Subcutaneous adipose tissue (tissue), 4 donors: ENCODE measurements around the gene TRAF3. TPM values are rescaled to one million over a fixed set of nuclear protein-coding genes. Genes with fewer than 3 reads are reported as not detected.

Experiments used
- total RNA-seq, 4 donors: library from RNA; depleted of rRNA; stranded (reverse); fragments of >200 nt; gene quantifications; one replicate each; pipeline ENCODE4 v1.1.0, GENCODE V29; 2016
- TF ChIP-seq, protein P1 (sequence below): fragments of 450-650 bp; IDR thresholded peaks from one replicate; pipeline ENCODE4 v1.5.1; 2016; ENCODE audit warnings: low read depth, mild to moderate bottlenecking, control low read depth, antibody characterized with exemption, moderate library complexity

TRAF3 gene
- total RNA-seq, 4 donors from 2014 or later = 11.0 to 21.0 (median 14.0) TPM

DNA sequence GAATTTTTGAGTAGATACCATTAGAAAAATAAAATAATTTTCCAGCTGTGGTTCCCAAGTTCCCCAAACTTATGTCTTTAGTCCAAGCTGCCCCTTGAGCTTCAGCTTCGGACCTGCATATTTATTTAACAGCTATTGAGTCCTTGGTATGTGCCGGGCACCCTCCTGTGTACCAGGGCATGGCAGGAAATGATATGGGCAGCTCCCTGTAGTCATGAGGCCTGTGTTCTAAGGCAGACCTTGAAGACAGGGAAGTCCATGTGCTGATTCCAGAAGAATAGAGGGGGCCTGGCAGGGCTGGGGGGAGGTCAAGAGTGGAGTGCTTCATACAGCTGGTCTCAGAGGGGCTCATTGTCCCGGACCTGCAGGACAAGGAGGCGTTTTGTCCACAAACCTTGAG is 29.2 kb downstream of the TRAF3 start:
- TF ChIP-seq, protein P1, sequence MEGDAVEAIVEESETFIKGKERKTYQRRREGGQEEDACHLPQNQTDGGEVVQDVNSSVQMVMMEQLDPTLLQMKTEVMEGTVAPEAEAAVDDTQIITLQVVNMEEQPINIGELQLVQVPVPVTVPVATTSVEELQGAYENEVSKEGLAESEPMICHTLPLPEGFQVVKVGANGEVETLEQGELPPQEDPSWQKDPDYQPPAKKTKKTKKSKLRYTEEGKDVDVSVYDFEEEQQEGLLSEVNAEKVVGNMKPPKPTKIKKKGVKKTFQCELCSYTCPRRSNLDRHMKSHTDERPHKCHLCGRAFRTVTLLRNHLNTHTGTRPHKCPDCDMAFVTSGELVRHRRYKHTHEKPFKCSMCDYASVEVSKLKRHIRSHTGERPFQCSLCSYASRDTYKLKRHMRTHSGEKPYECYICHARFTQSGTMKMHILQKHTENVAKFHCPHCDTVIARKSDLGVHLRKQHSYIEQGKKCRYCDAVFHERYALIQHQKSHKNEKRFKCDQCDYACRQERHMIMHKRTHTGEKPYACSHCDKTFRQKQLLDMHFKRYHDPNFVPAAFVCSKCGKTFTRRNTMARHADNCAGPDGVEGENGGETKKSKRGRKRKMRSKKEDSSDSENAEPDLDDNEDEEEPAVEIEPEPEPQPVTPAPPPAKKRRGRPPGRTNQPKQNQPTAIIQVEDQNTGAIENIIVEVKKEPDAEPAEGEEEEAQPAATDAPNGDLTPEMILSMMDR = no peak

DNA sequence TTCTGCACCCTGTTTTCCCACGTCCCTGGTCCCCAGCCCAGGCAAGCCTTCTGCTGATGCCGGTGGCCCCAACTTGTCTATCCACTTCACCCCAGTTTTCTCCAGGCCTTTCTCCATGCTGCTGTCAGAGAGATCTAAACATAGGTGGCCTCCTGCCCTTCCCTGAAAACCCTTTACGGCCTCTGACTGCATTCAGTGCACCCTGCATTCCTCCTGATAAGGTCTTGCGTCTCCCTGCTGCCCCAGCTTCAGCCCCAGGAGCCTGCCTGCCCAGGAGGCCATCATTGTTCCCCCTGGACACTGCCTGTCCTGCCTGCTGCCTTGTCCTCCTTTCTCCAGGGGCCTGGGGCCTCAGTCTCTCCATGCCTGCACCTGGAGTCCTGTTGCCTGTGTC is 29.8 kb downstream of the TRAF3 start:
- TF ChIP-seq, protein P1 = no peak

DNA sequence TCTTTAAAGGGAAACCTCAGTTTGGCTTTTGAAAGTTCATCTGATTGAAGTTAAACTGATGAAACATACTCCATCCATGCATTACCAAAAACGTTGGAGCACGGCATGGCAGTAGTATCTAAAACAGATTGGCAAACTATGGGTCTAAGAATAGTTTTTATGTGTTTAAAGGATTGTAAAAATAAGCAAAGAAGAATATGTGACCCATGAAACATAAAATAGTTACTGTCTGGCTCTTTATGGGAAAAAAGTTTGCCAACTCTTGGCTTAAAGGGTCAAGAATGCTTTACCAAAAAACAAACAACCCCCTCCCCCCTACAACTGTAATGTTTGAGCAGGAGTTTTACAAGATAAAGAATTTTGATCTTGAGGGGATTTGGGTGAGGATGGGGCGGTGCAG is 32.6 kb downstream of the TRAF3 start:
- TF ChIP-seq, protein P1 = no peak

DNA sequence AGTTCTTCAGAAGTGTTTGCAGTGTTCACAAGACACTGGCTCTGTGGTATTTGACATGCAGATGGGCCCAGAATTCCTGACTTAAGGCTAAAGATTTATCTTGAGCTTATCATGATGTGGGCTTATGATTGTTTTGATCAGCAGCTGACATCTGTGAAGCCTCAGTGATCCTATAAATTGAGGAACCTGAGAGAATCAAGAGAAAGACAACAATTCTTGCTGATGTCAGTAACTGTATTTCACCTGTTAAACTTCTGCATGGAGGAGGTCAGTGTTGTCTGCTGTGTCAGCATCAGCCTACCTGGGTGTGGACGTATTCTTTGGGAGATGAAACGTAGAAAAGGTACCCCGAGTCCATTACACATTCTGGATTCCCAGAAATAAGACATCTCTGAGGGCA is 33.3 kb downstream of the TRAF3 start:
- TF ChIP-seq, protein P1 = no peak

DNA sequence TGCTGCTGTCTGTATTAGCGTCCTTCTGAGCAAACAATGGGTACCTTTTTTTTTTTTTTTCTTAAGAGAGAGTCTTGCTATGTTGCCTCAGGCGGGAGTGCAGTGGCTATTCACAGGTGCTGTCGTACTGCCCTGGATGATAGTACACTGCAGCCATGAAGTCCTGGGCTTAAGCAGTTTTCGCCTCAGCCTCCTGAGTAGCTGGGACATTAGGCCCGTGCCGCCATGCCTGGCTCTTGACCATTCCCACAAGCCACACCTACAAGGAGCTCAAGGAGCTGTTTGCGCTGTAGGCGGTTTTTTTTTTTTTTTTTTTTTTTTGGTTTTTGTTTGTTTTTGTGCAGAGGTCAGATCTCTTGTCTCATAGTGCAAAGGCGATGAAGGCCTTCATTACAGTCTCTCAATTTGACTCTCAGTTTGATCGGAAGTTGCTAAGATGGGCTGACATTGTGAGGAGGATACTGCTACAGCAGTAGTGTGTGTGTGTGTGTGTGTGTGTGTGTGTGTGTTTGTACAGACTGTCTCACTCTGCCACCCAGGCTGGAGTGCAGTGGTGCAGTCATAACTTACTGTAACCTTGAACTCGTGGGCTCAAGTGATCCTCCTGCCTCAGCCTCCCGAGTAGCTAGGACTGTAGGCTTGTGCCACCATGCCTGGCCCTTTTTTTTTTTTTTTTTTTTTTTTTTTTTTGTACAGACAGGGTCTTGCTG is 34.2 kb downstream of the TRAF3 start:
- TF ChIP-seq, protein P1 = no peak

DNA sequence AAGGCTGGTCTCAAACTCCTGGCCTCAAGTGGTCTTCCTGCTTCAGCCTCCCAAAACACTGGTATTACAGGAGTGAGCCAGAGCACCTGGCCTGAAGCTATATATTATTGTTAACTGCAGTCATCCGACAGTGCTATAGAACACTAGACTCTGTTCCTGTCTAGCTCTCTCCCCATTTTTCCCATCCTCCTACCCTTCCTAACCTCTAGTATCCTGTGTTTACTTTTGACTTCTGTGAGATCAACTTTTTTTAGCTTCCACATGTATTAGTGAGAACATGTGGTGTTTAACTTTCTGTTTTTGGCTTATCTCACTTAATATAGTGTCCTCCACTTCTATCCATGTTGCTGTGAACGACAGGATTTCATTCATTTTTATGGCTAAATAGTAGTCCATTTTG is 34.7 kb downstream of the TRAF3 start:
- TF ChIP-seq, protein P1 = no peak

DNA sequence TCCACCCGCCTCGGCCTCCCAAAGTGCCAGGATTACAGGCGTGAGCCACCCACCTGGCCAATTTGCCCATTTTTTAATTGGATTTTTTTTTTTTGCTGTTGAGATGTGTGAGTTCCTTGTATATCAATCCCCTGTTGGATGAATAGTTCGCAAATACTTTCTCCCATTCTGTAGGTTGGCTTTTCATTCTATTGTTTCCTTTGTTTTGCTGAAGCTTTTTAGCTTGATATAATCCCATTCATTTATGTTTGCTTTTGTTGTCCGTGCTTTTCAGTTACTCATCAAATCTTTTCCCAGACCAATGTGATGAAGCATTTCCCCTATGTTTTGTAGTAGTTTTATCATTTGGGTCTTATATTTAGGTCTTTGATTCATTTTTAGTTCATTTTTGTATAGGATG is 36.4 kb downstream of the TRAF3 start:
- TF ChIP-seq, protein P1 = no peak
